Activated CD8-positive, alpha-beta memory T cell treated with anti-CD3 and anti-CD28 coated beads, Interleukin-2, amount 10 ng/mL, durations not matched to agents 7 days and 5 days (primary cell): ENCODE measurements around the gene OR5B21. TPM values are rescaled to one million over a fixed set of nuclear protein-coding genes. Genes with fewer than 3 reads are reported as not detected.

Experiments
- ATAC-seq: fragments of 150-1000 bp; cut with Tn5 transposase; one replicate; pipeline ENCODE4 v1.10.0; 2021; ENCODE audit warnings: moderate library complexity
- CTCF ChIA-PET: fragments of 350-600 bp; sonication (Branson Sonifier 250); formaldehyde crosslinking; loops from one replicate; lab custom pipeline; 2021; ENCODE audit warnings: antibody characterized with exemption; lab: Charles Lee
- DNase-seq: peaks from one replicate; pipeline ENCODE4 v3.0.0-alpha.2; 2020
- H3K27ac Mint-ChIP-seq: one replicate; pipeline ENCODE4 v1.8.0; 2021; ENCODE audit warnings: mild to moderate bottlenecking, mixed read lengths
- H3K27me3 Mint-ChIP-seq: one replicate; pipeline ENCODE4 v1.8.0; 2021; ENCODE audit warnings: mixed read lengths
- H3K36me3 Mint-ChIP-seq: one replicate; pipeline ENCODE4 v1.8.0; 2021; ENCODE audit warnings: mild to moderate bottlenecking, mixed read lengths
- H3K4me1 Mint-ChIP-seq: one replicate; pipeline ENCODE4 v1.8.0; 2021; ENCODE audit warnings: mixed read lengths
- H3K4me3 Mint-ChIP-seq: one replicate; pipeline ENCODE4 v1.8.0; 2021; ENCODE audit warnings: mild to moderate bottlenecking, moderate library complexity, mixed read lengths
- H3K9me3 Mint-ChIP-seq: one replicate; pipeline ENCODE4 v1.8.0; 2022; ENCODE audit warnings: low read depth, mixed read lengths
- total RNA-seq, 2 experiments: library from RNA; stranded (reverse); gene quantifications; one replicate each; pipeline ENCODE4 v1.2.3, GENCODE V29; 2021

Gene OR5B21
- total RNA-seq, 2 experiments from 2014 or later, result 0.44 to 0.96 TPM

GRCh38 chr11:58466293-58466692, 41.6 kb downstream of the OR5B21 start:
- DNase-seq, result no peak
- Mint-ChIP-seq H3K4me3 (no peak overlapping the region), H3K27ac (no peak overlapping the region), H3K36me3 (no peaks in the 10 kb centered on the region), H3K9me3 (peaks cover 5% of the 10 kb centered on the region), H3K27me3 (no peaks in the 10 kb centered on the region), H3K4me1 (no peaks in the 10 kb centered on the region)
- ATAC-seq, result no peak
- CTCF ChIA-PET, result no interaction called here

- peaks cover 5% of the 10 kb centered on the region for H3K9me3 Mint-ChIP-seq
- no peak for ATAC-seq
- CTCF ChIA-PET, result no interaction called here
- no peaks in the 10 kb centered on the region for H3K36me3 Mint-ChIP-seq
- no peak for DNase-seq
- no peaks in the 10 kb centered on the region for H3K4me1 Mint-ChIP-seq
- no peaks in the 10 kb centered on the region for H3K27me3 Mint-ChIP-seq
- H3K4me3 Mint-ChIP-seq, result no peak overlapping the region
- no peak overlapping the region for H3K27ac Mint-ChIP-seq
Observed at GRCh38 chr11:58465690-58466089, 42.2 kb downstream of the OR5B21 start.

Other genes starting within 250 kb of the OR5B21 start
- gene OR10W1, start 239.8 kb downstream of the OR5B21 start, total RNA-seq, result not detected
- gene OR5B17, start 149.0 kb downstream of the OR5B21 start, total RNA-seq, result not detected
- gene OR5B3, start 101.2 kb downstream of the OR5B21 start, total RNA-seq, result not detected
- not detected for gene OR5B2, start 80.0 kb downstream of the OR5B21 start, total RNA-seq
- gene OR5B12, start 65.9 kb downstream of the OR5B21 start, total RNA-seq, result not detected
- 100 to 1,000 TPM; 141 to 225 TPM for gene LPXN, start 67.8 kb upstream of the OR5B21 start, total RNA-seq
- gene ZFP91, start 71.0 kb upstream of the OR5B21 start, total RNA-seq, result 10 to 100 TPM; 54.8 to 69.7 TPM
- 1 to 10 TPM; 3.4 to 3.5 TPM for gene CNTF, start 114.6 kb upstream of the OR5B21 start, total RNA-seq
- gene GLYAT, start 223.8 kb upstream of the OR5B21 start, total RNA-seq, result not detected